OCI-LY1 (cell line): ENCODE data around the gene OSCAR.

Experiments used
- CTCF ChIP-seq: fragments of 200-600 bp; sonication (generic), shearing (Covaris generic); IDR thresholded peaks from 2 replicates; pipeline ENCODE4 v1.5.1; 2017; ENCODE audit warnings: mild to moderate bottlenecking, antibody characterized with exemption, low read length, moderate library complexity, mixed read lengths
- EZH2 ChIP-seq: fragments of 200-600 bp; sonication (generic), shearing (Covaris generic); IDR thresholded peaks from 2 replicates; pipeline ENCODE4 v1.8.0; 2017; ENCODE audit warnings: borderline replicate concordance, mixed run types, mild to moderate bottlenecking, antibody characterized with exemption, low read length, moderate library complexity, mixed read lengths

GRCh38 chr19:54047616-54048015, 53.0 kb downstream of the OSCAR start:
- TF ChIP-seq CTCF (no peak), EZH2 (no peak)
